Endothelial cell of umbilical vein (primary cell): Measurements from ENCODE around the gene COLEC11.

Experiments used
- EZH2 ChIP-seq: IDR thresholded peaks from 2 replicates; pipeline ENCODE4 v1.6.1; 2012; ENCODE audit warnings: borderline replicate concordance, low read depth, mild to moderate bottlenecking, moderate library complexity, low read length, inconsistent platforms; ENCODE audit not compliant: severe bottlenecking
- GATA2 ChIP-seq: IDR thresholded peaks from 2 replicates; pipeline ENCODE4 v1.7.0; 2011; ENCODE audit warnings: low read depth, mild to moderate bottlenecking, moderate library complexity, mixed read lengths, low read length; ENCODE audit not compliant: insufficient read length, insufficient read depth
- JUN ChIP-seq: IDR thresholded peaks from 2 replicates; pipeline ENCODE4 v1.6.1; 2011; ENCODE audit warnings: borderline replicate concordance, low read depth; ENCODE audit not compliant: insufficient read length, insufficient read depth
- MYC ChIP-seq: IDR thresholded peaks from one replicate; pipeline ENCODE4 v1.6.1; 2011; ENCODE audit warnings: mild to moderate bottlenecking, low read depth, low read length
- POLR2A ChIP-seq: IDR thresholded peaks from 2 replicates; pipeline ENCODE4 v1.6.1; 2012; ENCODE audit warnings: low read depth, mild to moderate bottlenecking, control low read depth, low read length
- POLR2AphosphoS5 ChIP-seq: IDR thresholded peaks from 2 replicates; pipeline ENCODE4 v1.6.1; 2012; ENCODE audit warnings: low read depth, mild to moderate bottlenecking, control low read depth, low read length, moderate library complexity; ENCODE audit not compliant: insufficient read depth
- TF ChIP-seq, protein P1 (sequence below), 2 donors: IDR thresholded peaks; 1 replicate in 1 of 2; 2 replicates in 1 of 2; pipeline ENCODE4 v1.5.1; 2011; ENCODE audit warnings: low read length in 2 of 2, mild to moderate bottlenecking in 2 of 2, moderate library complexity in 2 of 2, control low read depth in 1 of 2, inconsistent platforms in 1 of 2, low read depth in 1 of 2; ENCODE audit not compliant: insufficient read depth in 1 of 2; ENCODE audit errors: extremely low read depth in 1 of 2
- TF ChIP-seq, protein P2 (sequence below): IDR thresholded peaks from 2 replicates; pipeline ENCODE4 v1.6.1; 2011; ENCODE audit not compliant: insufficient read depth, insufficient read length

DNA sequence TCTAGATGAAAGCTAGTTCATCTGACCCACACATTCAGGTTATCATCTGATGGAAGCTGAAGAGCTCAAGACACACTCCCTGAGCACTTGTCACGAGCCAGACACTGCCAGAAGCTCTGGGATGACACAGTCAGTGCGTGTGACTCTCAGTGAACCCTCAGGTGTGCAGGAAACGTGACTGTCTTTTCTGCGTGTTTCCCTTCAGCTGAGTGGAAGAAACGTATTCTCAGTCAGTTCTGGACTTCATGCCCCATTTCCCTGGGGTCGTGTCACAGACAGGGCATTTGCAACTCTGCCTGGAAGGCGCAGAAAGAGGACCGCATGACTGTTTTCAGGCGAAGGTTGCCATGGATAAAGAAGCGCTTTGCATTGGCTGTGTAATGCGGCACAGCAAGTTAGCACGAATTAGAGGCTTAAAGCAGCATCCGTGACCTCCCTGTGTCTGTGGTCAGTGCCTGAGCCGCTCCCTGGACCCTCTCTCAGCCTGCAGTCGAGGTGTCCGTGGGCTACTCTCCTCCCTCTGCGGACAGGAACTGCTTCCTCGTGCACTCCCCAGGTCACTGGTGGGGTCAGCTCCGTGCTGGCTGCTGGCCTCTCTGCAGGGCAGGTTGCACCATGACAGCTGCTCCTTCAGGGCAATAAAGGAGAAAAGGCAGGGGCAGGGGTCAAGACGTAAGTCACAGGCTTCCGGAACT is 59.8 kb downstream of the COLEC11 start:
- TF ChIP-seq POLR2AphosphoS5, result no peak
- TF ChIP-seq, protein P1, sequence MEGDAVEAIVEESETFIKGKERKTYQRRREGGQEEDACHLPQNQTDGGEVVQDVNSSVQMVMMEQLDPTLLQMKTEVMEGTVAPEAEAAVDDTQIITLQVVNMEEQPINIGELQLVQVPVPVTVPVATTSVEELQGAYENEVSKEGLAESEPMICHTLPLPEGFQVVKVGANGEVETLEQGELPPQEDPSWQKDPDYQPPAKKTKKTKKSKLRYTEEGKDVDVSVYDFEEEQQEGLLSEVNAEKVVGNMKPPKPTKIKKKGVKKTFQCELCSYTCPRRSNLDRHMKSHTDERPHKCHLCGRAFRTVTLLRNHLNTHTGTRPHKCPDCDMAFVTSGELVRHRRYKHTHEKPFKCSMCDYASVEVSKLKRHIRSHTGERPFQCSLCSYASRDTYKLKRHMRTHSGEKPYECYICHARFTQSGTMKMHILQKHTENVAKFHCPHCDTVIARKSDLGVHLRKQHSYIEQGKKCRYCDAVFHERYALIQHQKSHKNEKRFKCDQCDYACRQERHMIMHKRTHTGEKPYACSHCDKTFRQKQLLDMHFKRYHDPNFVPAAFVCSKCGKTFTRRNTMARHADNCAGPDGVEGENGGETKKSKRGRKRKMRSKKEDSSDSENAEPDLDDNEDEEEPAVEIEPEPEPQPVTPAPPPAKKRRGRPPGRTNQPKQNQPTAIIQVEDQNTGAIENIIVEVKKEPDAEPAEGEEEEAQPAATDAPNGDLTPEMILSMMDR (IDR thresholded peaks at IDR 0.05; ENCODE audit: extremely low read depth in 1 of 2, insufficient read depth in 1 of 2, low read depth in 1 of 2, low read length in 2 of 2), result no peak
- TF ChIP-seq GATA2, result no peak
- TF ChIP-seq POLR2A, result no peak
- TF ChIP-seq, protein P2, sequence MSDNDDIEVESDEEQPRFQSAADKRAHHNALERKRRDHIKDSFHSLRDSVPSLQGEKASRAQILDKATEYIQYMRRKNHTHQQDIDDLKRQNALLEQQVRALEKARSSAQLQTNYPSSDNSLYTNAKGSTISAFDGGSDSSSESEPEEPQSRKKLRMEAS, result no peak
- TF ChIP-seq JUN, result no peak
- TF ChIP-seq EZH2, result no peak
- TF ChIP-seq MYC, result no peak
